Muscle layer of duodenum (tissue), 2 donors: ENCODE results near the gene PRKCA.

Experiments
- H3K27ac ChIP-seq: one replicate; pipeline ENCODE4 v1.7.0; 2013; ENCODE audit warnings: mild to moderate bottlenecking, low read length
- H3K27me3 ChIP-seq: one replicate; pipeline ENCODE4 v1.7.0; 2013; ENCODE audit warnings: low read depth, mild to moderate bottlenecking, control low read depth, low read length
- H3K36me3 ChIP-seq, 2 donors: one replicate each; pipeline ENCODE4 v1.7.0; 2013; ENCODE audit warnings: low read length in 2 of 2, control low read depth in 1 of 2, mild to moderate bottlenecking in 1 of 2; ENCODE audit not compliant: insufficient read depth in 2 of 2, control insufficient read depth in 1 of 2
- H3K4me1 ChIP-seq, 2 donors: one replicate each; pipeline ENCODE4 v1.7.0; 2013; ENCODE audit warnings: low read length in 2 of 2, mild to moderate bottlenecking in 2 of 2, control low read depth in 1 of 2, moderate library complexity in 1 of 2; ENCODE audit not compliant: insufficient read depth in 2 of 2, control insufficient read depth in 1 of 2
- H3K4me3 ChIP-seq, 2 donors: one replicate each; pipeline ENCODE4 v1.7.0; 2013; ENCODE audit warnings: low read length in 2 of 2, low read depth in 1 of 2, mild to moderate bottlenecking in 1 of 2
- H3K9me3 ChIP-seq, 2 donors: one replicate each; pipeline ENCODE4 v1.7.0; 2013; ENCODE audit warnings: low read length in 2 of 2, control low read depth in 1 of 2, mild to moderate bottlenecking in 1 of 2; ENCODE audit not compliant: control insufficient read depth in 1 of 2
- donor health status: healthy.

The PRKCA gene

DNA sequence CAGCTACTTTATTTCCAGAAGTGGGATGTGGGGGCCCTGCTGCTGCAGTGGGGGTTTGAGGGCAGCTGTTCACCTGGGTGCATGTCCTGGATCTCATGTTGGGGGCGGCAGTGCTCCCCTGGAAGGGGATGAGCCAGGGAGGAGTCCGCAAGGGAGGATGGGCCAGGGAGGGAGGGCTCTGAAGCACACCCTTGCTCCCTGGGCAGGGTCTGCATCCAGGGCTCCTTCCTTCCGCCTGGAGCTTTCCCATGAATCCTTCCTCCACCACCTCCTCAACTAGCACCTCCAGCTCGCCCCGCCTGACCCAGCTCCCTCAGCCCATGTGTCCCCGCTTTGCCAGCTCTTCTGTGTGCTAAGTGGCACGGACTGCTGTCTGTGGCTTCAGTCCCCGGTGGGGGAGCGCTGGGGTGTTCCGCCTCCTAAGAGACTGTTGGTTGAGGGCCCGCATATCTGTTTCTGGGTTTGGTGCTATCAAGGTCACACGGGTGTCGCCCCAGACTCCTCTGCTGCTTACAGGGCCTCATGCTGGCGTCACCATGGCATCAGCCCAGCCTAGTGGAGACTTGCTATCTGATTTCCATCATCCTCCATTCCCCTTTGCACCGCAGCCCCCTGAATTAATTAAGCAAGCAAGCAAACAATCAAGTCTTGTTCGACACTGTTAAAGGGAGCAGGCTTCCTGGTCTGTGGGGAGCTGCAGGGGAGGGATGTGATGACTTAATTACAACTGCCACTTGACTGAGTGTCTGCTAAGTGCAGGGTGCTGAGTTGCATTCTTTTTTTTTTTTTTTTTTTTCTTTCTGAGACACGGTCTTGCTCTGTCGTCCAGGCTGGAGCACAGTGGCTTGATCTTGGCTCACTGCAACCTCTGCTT lies 71.8 kb downstream of the PRKCA start:
- no peak overlapping the region for H3K4me3 ChIP-seq
- no peaks in the 10 kb centered on the region for H3K36me3 ChIP-seq
- H3K4me1 ChIP-seq, result peaks cover 3 to 5% of the 10 kb centered on the region in 2 donors
- H3K27ac ChIP-seq, result no peak overlapping the region
- H3K27me3 ChIP-seq, result no peaks in the 10 kb centered on the region
- no peaks in the 10 kb centered on the region for H3K9me3 ChIP-seq

- Histone ChIP-seq H3K4me3 (no peak overlapping the region), H3K9me3 (no peaks in the 10 kb centered on the region), H3K27me3 (no peaks in the 10 kb centered on the region), H3K36me3 (no peaks in the 10 kb centered on the region), H3K4me1 (peaks cover 3 to 14% of the 10 kb centered on the region in 2 donors), H3K27ac (no peak overlapping the region)
Observed at GRCh38 chr17:66375121-66375520, 72.7 kb downstream of the PRKCA start.

DNA sequence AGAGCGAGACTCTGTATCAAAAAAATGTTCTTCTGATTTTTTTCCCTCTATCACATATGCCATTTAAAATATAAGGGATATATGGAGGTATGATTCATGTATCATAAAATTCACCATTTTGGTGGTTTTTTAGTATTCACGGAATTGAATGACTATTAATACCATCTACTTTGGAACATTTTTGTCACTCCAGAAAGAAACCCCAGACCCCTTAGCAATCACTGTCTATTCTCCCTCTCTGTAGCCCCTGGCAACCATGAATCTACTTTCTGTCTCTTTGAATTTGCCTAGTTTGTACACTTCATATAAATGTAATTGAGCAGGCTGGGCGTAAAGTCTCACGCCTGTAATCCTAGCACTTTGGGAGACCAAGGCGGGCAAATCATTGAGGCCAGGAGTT lies 75.9 kb downstream of the PRKCA start:
- H3K27me3 ChIP-seq, result no peaks in the 10 kb centered on the region
- no peak overlapping the region for H3K27ac ChIP-seq
- H3K9me3 ChIP-seq, result no peaks in the 10 kb centered on the region
- no peaks in the 10 kb centered on the region for H3K36me3 ChIP-seq
- H3K4me1 ChIP-seq, result peaks cover 3 to 16% of the 10 kb centered on the region in 2 donors
- no peak overlapping the region for H3K4me3 ChIP-seq

DNA sequence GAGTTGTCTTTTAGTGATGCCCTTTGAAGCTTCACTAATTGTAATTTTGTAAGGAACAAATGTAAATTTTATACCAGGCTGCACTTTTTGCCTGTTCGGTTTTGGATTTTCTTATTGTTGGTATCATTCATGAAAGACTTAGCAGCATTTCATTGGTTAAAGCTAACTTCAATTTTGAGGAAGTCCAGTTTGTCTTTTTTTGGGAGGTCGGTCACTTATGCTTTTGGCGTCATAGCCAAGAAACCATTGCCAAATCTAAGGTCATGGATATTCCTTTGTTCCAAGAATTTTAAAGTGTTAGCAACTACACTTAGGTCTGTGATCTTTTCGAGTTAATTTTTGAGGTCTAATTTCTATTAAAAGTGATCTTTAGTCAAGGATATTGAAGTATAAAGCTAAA lies 77.1 kb downstream of the PRKCA start:
- H3K27me3 ChIP-seq, result no peaks in the 10 kb centered on the region
- H3K36me3 ChIP-seq, result no peaks in the 10 kb centered on the region
- H3K4me1 ChIP-seq, result peaks cover 3 to 16% of the 10 kb centered on the region in 2 donors
- no peaks in the 10 kb centered on the region for H3K9me3 ChIP-seq
- no peak overlapping the region for H3K4me3 ChIP-seq
- H3K27ac ChIP-seq, result no peak overlapping the region

- no peak overlapping the region for H3K4me3 ChIP-seq
- no peaks in the 10 kb centered on the region for H3K27me3 ChIP-seq
- no peak overlapping the region for H3K27ac ChIP-seq
- H3K36me3 ChIP-seq, result no peaks in the 10 kb centered on the region
- no peaks in the 10 kb centered on the region for H3K9me3 ChIP-seq
- peaks cover 5 to 11% of the 10 kb centered on the region in 2 donors for H3K4me1 ChIP-seq
Observed at GRCh38 chr17:66379996-66380395, 77.6 kb downstream of the PRKCA start.

- no peaks in the 10 kb centered on the region for H3K36me3 ChIP-seq
- no peak overlapping the region for H3K27ac ChIP-seq
- H3K9me3 ChIP-seq, result no peaks in the 10 kb centered on the region
- H3K27me3 ChIP-seq, result no peaks in the 10 kb centered on the region
- no peak overlapping the region for H3K4me3 ChIP-seq
- peaks cover 10 to 11% of the 10 kb centered on the region in 2 donors for H3K4me1 ChIP-seq
Observed at GRCh38 chr17:66381701-66382362, 79.4 kb downstream of the PRKCA start.

GRCh38 chr17:66383333-66383732 lies 80.9 kb downstream of the PRKCA start:
- H3K27ac ChIP-seq, result no peak overlapping the region
- H3K9me3 ChIP-seq, result no peaks in the 10 kb centered on the region
- H3K4me1 ChIP-seq, result peaks cover 11 to 12% of the 10 kb centered on the region in 2 donors
- H3K4me3 ChIP-seq, result no peak overlapping the region
- no peaks in the 10 kb centered on the region for H3K27me3 ChIP-seq
- H3K36me3 ChIP-seq, result no peaks in the 10 kb centered on the region

GRCh38 chr17:66386498-66387351 lies 84.3 kb downstream of the PRKCA start:
- Histone ChIP-seq H3K9me3 (no peaks in the 10 kb centered on the region), H3K27me3 (no peaks in the 10 kb centered on the region), H3K4me3 (no peak overlapping the region), H3K27ac (peak overlapping the region; percentile 24), H3K36me3 (no peaks in the 10 kb centered on the region), H3K4me1 (peaks cover 0 to 12% of the 10 kb centered on the region in 2 donors)

DNA sequence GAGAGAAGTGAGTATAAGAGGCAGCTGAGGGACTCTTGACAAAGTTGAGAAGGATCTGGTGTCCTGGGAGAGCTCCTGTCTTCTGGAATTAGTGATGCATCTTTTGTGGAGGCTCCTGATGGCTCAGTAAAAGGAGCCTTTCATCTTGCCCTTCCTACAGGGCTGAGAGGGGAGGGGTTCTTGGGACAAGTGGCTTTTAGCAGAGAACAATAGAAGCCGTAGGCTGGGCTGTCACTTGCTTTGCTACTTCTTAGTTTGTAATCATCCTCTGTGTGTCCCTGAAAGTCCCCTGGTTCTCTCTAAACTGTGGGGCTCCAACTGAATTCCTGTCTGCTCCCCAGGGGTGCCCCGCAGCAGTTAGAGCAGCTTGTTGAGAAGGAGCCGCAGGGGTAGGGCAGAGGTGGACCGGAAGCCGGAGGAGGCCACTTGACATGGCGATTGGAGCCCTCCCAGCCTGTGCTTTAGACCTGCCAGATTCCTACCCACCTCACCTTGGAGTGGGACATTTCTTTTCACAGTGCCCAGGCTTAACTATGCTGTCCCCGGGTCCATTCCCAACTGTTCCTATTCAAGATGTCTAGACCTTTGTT lies 85.1 kb downstream of the PRKCA start:
- Histone ChIP-seq H3K4me3 (no peak overlapping the region), H3K27ac (peak overlapping the region; percentile 24), H3K36me3 (no peaks in the 10 kb centered on the region), H3K4me1 (peaks cover 0 to 12% of the 10 kb centered on the region in 2 donors), H3K27me3 (no peaks in the 10 kb centered on the region), H3K9me3 (no peaks in the 10 kb centered on the region)

- Histone ChIP-seq H3K4me1 (peaks cover 0 to 10% of the 10 kb centered on the region in 2 donors), H3K4me3 (no peak overlapping the region), H3K9me3 (no peaks in the 10 kb centered on the region), H3K27ac (no peak overlapping the region), H3K36me3 (no peaks in the 10 kb centered on the region), H3K27me3 (no peaks in the 10 kb centered on the region)
Observed at GRCh38 chr17:66392783-66393437, 90.5 kb downstream of the PRKCA start.
